OCI-LY3 (cell line): ENCODE results near the gene USP27X.

ENCODE experiments used
- CTCF ChIP-seq: fragments of 200-600, 300-600 bp; sonication (generic); IDR thresholded peaks from 2 replicates; pipeline ENCODE4 v1.5.1; 2014; ENCODE audit warnings: antibody characterized with exemption, low read length, low read depth
- EZH2phosphoT487 ChIP-seq: fragments of 200-600 bp; shearing (Covaris generic); IDR thresholded peaks from 2 replicates; pipeline ENCODE4 v1.6.1; 2018; ENCODE audit warnings: antibody characterized with exemption, mixed run types, low read depth

GRCh38 chrX:49884290-49884862, 5.1 kb downstream of the USP27X start:
- TF ChIP-seq CTCF = peak; percentile 78
- no peak for TF ChIP-seq EZH2phosphoT487
